ENCODE measurements around the gene MORC2. TPM values are rescaled to one million over a fixed set of nuclear protein-coding genes. Genes with fewer than 3 reads are reported as not detected.

MORC2 gene
- total and polyA plus RNA-seq, 8 donors: 4.4 to 64.8 (median 17.0) TPM

GRCh38 chr22:30887861-30888260, 80.7 kb downstream of the MORC2 start:
- no peaks in the 10 kb centered on the region for H3K9me3 ChIP-seq
- intact Hi-C loops (cut with DNase I; ENCODE audit: low total_unique reads): no loop called here
- TF ChIP-seq POLR2AphosphoS5 (IDR thresholded peaks at IDR 0.05) (no peak), CTCF (IDR thresholded peaks at IDR 0.05) (no peak), EP300 (IDR thresholded peaks at IDR 0.05) (no peak), POLR2A (IDR thresholded peaks at IDR 0.05) (no peak)
- H3K4me1 ChIP-seq: no peaks in the 10 kb centered on the region
- peaks cover 8 to 50% (median 20%) of the 10 kb centered on the region in 4 donors for H3K36me3 ChIP-seq
- DNase-seq: no peak
- WGBS, 5 donors: 87 to 99% (median 93%) methylated on average over 5 of the region's 5 CpGs
- no peak overlapping the region for H3K27ac ChIP-seq
- no peaks in the 10 kb centered on the region for H3K27me3 ChIP-seq
- H3K4me3 ChIP-seq: no peak overlapping the region

- no peaks in the 10 kb centered on the region for H3K27me3 ChIP-seq
- no peaks in the 10 kb centered on the region for H3K9me3 ChIP-seq
- H3K4me1 ChIP-seq: no peaks in the 10 kb centered on the region
- H3K4me3 ChIP-seq: no peak overlapping the region
- 91 to 98% (median 96%) methylated on average over 6 to 11 of the region's 11 CpGs for WGBS, 5 donors
- H3K36me3 ChIP-seq: peaks cover 8 to 46% (median 16%) of the 10 kb centered on the region in 4 donors
- no peak overlapping the region for H3K27ac ChIP-seq
- no peak for TF ChIP-seq CTCF (IDR thresholded peaks at IDR 0.05)
- no peak for TF ChIP-seq POLR2A (IDR thresholded peaks at IDR 0.05)
- TF ChIP-seq POLR2AphosphoS5 (IDR thresholded peaks at IDR 0.05): no peak
- no peak for TF ChIP-seq EP300 (IDR thresholded peaks at IDR 0.05)
- intact Hi-C loops (cut with DNase I; ENCODE audit: low total_unique reads): no loop called here
- no peak for DNase-seq
Observed at GRCh38 chr22:30887453-30887852, 81.1 kb downstream of the MORC2 start.

DNA sequence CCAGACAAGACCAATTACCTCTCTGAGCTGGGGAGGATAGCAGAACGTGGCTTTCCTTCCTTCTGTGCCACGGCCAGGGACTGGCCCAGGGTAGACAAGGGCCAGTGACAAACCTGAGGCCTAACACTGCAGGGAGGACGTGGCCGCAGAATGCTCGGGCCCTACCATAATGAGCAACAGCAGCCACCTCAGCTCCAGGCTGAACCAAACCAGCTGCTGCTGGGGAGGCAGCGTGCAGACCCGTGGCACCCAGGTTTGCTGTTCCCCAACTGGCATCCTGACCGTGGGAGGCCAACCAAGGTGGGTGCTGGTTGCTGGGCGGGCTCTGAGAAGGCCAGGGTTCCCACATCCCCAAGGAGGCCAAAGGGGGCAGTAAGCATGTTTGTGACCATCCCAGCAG, 83.0 kb downstream of the MORC2 start:
- H3K9me3 ChIP-seq: no peaks in the 10 kb centered on the region
- peaks cover 0 to 12% (median 10%) of the 10 kb centered on the region in 4 donors for H3K4me1 ChIP-seq
- no peak overlapping the region for H3K27ac ChIP-seq
- no peaks in the 10 kb centered on the region for H3K27me3 ChIP-seq
- peaks cover 8 to 34% (median 14%) of the 10 kb centered on the region in 4 donors for H3K36me3 ChIP-seq
- no peak overlapping the region for H3K4me3 ChIP-seq
- WGBS, 5 donors: 69 to 93% (median 90%) methylated on average over 2 to 9 of the region's 9 CpGs
- no peak for TF ChIP-seq CTCF (IDR thresholded peaks at IDR 0.05)
- no peak for TF ChIP-seq POLR2A (IDR thresholded peaks at IDR 0.05)
- no peak for TF ChIP-seq EP300 (IDR thresholded peaks at IDR 0.05)
- TF ChIP-seq POLR2AphosphoS5 (IDR thresholded peaks at IDR 0.05): no peak
- intact Hi-C loops (cut with DNase I; ENCODE audit: low total_unique reads): no loop called here
- no peak for DNase-seq

- H3K9me3 ChIP-seq: no peaks in the 10 kb centered on the region
- H3K27ac ChIP-seq: no peak overlapping the region
- H3K36me3 ChIP-seq: peaks cover 8 to 29% (median 13%) of the 10 kb centered on the region in 4 donors
- no peak for DNase-seq
- peaks cover 0 to 12% (median 10%) of the 10 kb centered on the region in 4 donors for H3K4me1 ChIP-seq
- 84 to 96% (median 90%) methylated on average over 2 to 5 of the region's 5 CpGs for WGBS, 5 donors
- intact Hi-C loops (cut with DNase I; ENCODE audit: low total_unique reads): no loop called here
- H3K4me3 ChIP-seq: no peak overlapping the region
- TF ChIP-seq EP300 (IDR thresholded peaks at IDR 0.05): no peak
- no peak for TF ChIP-seq CTCF (IDR thresholded peaks at IDR 0.05)
- no peaks in the 10 kb centered on the region for H3K27me3 ChIP-seq
Observed at GRCh38 chr22:30885001-30885366, 83.6 kb downstream of the MORC2 start.
